ENCODE results near the gene TPGS1.

Gene TPGS1, protein sequence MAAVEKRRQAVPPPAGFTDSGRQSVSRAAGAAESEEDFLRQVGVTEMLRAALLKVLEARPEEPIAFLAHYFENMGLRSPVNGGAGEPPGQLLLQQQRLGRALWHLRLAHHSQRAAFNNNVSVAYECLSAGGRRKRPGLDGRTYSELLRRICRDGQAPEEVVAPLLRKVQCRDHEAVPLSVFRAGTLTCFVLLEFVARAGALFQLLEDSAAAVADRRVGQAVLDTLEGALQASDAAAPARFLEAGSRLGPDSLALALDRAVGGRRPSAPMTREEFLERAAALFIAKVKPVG

DNA sequence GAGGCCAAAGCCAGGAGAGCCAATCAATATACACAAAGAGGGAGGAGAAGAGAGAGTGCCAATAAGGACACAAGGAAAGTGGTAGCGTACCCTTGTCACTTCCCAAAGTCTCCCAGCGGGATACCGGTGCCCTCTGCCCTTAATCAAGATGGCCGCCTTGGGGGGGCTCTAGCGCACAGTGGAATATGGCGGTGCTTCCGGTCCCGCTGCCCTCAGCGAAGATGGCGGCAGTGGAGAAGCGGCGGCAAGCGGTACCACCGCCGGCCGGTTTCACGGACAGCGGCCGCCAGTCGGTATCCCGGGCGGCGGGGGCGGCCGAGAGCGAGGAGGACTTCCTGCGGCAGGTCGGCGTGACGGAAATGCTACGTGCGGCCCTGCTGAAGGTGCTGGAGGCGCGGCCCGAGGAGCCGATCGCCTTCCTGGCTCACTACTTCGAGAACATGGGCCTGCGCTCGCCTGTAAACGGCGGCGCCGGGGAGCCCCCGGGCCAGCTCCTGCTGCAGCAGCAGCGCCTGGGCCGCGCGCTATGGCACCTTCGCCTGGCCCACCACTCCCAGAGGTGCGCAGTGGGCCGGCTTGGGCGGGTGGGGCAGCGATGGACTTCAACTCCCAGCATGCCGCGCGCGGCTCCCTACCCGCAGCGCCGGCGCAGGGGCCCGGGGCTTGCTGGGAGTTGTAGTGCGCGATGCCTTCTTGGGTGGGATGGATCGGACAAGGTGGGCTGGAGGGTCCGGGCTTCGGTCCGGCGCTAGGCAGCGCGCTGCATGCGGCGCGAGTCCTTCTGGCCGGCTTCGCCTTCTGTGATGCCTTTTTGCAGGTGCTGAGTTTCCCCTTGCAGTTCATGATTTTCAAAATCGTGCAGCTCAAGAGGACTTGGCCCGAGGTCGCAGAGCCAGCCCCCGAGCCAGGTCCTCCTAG is at the start of gene TPGS1:
Gene TPGS1 (plus strand): TSS at position 212 of the 918 bp plus-strand sequence. CDS start 10 bp downstream, at position 222.
- H3K27ac ChIP-seq, result peak within 1 kb of the TSS; percentile 94
- TF ChIP-seq, protein P1, sequence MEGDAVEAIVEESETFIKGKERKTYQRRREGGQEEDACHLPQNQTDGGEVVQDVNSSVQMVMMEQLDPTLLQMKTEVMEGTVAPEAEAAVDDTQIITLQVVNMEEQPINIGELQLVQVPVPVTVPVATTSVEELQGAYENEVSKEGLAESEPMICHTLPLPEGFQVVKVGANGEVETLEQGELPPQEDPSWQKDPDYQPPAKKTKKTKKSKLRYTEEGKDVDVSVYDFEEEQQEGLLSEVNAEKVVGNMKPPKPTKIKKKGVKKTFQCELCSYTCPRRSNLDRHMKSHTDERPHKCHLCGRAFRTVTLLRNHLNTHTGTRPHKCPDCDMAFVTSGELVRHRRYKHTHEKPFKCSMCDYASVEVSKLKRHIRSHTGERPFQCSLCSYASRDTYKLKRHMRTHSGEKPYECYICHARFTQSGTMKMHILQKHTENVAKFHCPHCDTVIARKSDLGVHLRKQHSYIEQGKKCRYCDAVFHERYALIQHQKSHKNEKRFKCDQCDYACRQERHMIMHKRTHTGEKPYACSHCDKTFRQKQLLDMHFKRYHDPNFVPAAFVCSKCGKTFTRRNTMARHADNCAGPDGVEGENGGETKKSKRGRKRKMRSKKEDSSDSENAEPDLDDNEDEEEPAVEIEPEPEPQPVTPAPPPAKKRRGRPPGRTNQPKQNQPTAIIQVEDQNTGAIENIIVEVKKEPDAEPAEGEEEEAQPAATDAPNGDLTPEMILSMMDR (IDR thresholded peaks at IDR 0.05), result no peak

DNA sequence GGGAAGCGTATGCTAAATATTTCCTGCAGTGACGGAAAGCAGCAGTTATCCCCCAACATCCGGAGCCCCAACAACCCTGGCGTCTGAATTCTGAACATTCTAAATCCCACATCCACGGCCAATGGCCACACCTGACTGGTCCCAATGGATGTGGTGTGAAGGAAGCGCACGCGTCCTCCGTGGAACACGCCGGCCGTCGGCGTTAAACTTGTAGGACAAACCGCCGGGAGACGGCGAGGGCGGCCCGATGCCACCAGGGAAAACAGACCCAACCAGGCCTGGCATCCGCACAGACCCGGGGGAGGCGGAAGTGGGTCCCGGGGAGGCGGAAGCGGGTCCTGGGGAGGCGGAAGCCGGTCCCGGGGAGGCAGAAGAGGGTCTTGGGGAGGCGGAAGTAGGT is 49.7 kb upstream of the TPGS1 start:
- TF ChIP-seq, protein P1 (IDR thresholded peaks at IDR 0.05), result no peak
- no peak for TF ChIP-seq ZFX (IDR thresholded peaks at IDR 0.05; ENCODE audit: borderline replicate concordance)
- H3K27ac ChIP-seq, result no peak overlapping the region

DNA sequence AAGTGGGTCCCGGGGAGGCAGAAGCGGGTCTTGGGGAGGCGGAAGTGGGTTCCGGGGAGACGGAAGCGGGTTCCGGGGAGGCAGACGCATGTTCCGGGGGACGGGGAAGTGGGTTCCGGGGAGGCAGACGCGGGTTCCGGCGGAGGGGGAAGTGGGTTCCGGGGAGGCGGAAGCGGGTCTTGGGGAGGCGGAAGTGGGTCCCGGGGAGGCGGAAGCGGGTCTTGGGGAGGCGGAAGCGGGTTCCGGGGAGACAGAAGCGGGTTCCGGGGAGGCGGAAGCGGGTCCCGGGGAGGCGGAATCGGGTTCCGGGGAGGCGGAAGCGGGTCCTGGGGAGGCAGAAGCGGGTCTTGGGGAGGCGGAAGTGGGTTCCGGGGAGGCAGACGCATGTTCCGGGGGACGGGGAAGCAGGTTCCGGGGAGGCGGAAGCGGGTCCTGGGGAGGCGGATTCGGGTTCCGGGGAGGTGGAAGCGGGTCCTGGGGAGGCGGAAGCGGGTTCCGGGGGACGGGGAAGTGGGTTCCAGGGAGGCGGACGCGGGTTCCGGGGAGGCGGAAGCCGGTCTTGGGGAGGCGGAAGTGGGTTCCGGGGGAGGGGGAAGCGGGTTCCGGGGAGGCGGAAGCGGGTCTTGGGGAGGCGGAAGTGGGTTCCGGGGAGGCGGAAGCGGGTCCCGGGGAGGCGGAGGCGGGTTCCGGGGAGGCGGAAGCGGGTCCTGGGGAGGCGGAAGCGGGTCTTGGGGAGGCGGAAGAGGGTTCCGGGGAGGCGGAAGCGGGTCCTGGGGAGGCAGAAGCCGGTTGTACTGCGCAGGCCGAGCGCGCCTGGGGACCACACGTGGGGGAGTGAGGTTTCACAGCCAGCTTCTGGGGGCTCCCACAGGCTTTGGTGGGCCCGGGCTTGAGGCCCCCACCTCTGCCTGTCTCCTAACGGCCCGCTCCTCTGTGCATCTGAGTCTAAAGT is 48.9 kb upstream of the TPGS1 start:
- no peak overlapping the region for H3K27ac ChIP-seq
- no peak for TF ChIP-seq ZFX (IDR thresholded peaks at IDR 0.05; ENCODE audit: borderline replicate concordance)
- TF ChIP-seq, protein P1 (IDR thresholded peaks at IDR 0.05), result no peak

DNA sequence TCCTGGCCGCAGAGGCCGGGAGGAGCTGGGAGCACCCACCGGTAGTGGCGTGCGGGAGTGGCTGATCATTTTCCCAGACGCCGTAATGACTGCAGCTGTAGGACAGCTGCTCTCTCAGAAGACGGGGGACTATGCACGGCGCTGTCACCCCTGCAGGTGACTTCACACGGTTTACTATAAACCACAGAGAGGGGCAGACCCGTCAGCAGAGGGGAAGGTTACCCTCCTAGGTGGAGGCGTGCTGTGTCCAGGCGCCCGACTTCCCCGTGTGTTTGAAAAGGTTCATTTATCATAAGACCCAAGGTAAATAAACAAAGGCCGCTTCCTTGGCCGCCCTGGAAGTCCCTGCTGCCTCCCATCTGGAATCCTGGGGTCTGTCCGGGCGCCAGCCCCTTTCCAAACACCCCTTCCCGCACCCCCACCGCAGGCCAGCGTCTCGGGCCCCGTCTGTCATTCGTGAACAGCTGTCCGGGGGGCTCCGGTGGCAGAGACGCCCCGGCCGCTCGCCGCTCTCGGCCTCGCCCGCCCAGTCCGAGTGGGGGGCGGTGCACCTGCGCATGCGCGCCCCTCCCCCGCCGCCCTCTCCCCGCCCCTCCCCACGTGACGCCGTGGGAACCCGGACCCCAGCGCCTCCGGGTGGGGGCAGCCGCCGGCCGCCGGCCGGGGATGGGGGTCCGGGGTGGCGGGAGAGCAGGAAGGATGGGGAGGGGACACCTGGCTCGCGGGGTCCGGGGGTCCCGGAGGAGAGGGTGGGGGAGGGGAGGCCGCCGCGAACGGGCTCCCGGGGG is 47.4 kb upstream of the TPGS1 start:
- H3K27ac ChIP-seq, result peak overlapping the region; percentile 72
- TF ChIP-seq ZFX (IDR thresholded peaks at IDR 0.05; ENCODE audit: borderline replicate concordance), result no peak
- TF ChIP-seq, protein P1 (IDR thresholded peaks at IDR 0.05), result no peak

DNA sequence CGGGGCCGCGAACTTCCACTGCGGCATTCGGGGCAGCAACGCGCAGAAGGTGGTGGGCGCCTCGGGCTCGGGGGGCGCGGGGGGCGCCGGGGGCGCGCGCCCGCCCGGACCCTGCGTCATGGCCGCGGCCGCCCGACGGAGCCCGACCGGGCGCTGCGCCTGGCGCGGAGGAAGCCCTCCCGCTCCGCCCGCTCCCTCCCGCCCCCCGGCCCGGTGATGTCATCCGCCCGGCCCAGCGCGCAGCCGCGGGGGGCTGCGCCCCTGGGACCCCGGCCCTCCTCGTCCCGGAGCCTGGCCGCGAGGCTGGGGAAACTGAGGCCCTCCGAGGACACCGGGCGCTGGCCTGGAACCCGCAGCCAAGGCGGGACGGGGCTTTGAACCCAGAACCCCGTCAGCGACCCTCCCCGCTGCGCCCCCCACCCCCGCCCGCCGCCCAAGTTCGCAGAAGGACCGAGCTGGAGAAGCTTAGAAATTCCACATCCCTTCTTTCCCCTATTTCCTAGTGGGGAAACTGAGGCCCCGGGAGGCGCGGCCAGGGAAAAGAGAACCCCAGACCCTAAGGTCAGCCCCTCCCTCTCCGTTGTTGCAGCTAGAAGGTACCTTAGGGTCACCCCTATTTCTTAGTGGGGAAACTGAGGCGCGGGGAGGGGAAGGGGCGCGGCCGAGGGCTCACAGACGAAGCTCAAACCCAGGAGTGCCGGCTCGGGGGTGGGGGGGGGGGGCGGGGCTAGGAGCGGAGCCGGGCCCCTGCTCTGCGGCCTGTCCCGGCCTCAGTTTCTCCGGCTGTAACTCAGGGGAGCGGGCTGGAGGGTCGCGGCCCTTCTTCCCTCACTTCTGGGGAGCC is 46.2 kb upstream of the TPGS1 start, which contains the start of gene SHC2:
Gene SHC2 (minus strand): TSS at position 157 of the 844 bp plus-strand sequence. CDS start 37 bp downstream, at position 120.
- H3K27ac ChIP-seq, result peak within 1 kb of the TSS; percentile 72
- TF ChIP-seq, protein P1 (IDR thresholded peaks at IDR 0.05), result no peak
- no peak for TF ChIP-seq ZFX (IDR thresholded peaks at IDR 0.05; ENCODE audit: borderline replicate concordance)

All from 22Rv1 (cell line).